Mucosa of descending colon (tissue), 3 donors: ENCODE results near the gene FOXI1. TPM values are rescaled to one million over a fixed set of nuclear protein-coding genes. Genes with fewer than 3 reads are reported as not detected.

Experiments used
- ATAC-seq: fragments of 200-7000 bp; cut with Tn5 transposase; one replicate; pipeline ENCODE4 v1.9.1; 2020; ENCODE audit warnings: mild to moderate bottlenecking, moderate library complexity
- DNase-seq, 3 donors: peaks; one replicate each; pipeline ENCODE4 v3.0.0-alpha.2; 2020
- H3K36me3 ChIP-seq: fragments of 200-600 bp; one replicate; pipeline ENCODE4 v1.8.0; 2021; ENCODE audit warnings: low read depth, mild to moderate bottlenecking
- H3K4me1 ChIP-seq: fragments of 200-600 bp; one replicate; pipeline ENCODE4 v1.8.0; 2021; ENCODE audit warnings: low read depth, mild to moderate bottlenecking
- H3K4me3 ChIP-seq: fragments of 200-600 bp; one replicate; pipeline ENCODE4 v1.8.0; 2021; ENCODE audit warnings: mild to moderate bottlenecking
- H3K9me3 ChIP-seq: fragments of 200-600 bp; one replicate; pipeline ENCODE4 v1.8.0; 2021; ENCODE audit warnings: mild to moderate bottlenecking
- CTCF ChIP-seq: fragments of 200-600 bp; IDR thresholded peaks from one replicate; pipeline ENCODE4 v1.8.0; 2022; ENCODE audit warnings: antibody characterized with exemption, mild to moderate bottlenecking
- intact Hi-C, 2 donors: fragments of 100-400 bp; cut with DNase I in 1 of 2; cut with micrococcal nuclease in 1 of 2; formaldehyde crosslinking; loops; one replicate each; pipeline versions ENCODE4 v1.11.0 to v1.11.1; 2022; cut with DNase I, micrococcal nuclease
- total RNA-seq, 3 donors: library from RNA; stranded (reverse); fragmentation: NEBNext Ultra II Directional in 2 of 3; extraction: Animal tissue kit (Norgen Biotek cat#: 25700) in 2 of 3; gene quantifications; one replicate each; pipeline versions ENCODE4 v1.2.1 to v1.2.4, GENCODE V29; 2021 to 2023
- donor health status: DM: no; HTN: no; CAD: no; lungs with moderate emphysema.
- donor health status: DM: no; HTN: no; CAD: no.
- donor health status: DM: no; HTN: yes; CAD: no.

Gene FOXI1
- total RNA-seq, 3 donors from 2014 or later: 0.80 TPM; not detected in 2

- TF ChIP-seq CTCF: no peak
- DNase-seq (no peak), ATAC-seq (no peak)
- Histone ChIP-seq H3K36me3 (no peaks in the 10 kb centered on the region), H3K4me3 (no peak overlapping the region), H3K4me1 (no peaks in the 10 kb centered on the region), H3K9me3 (no peaks in the 10 kb centered on the region)
- intact Hi-C loops: no loop called here
Observed at GRCh38 chr5:170132269-170132975, 26.7 kb downstream of the FOXI1 start.

- Histone ChIP-seq H3K4me1 (no peaks in the 10 kb centered on the region), H3K36me3 (no peaks in the 10 kb centered on the region), H3K4me3 (no peak overlapping the region), H3K9me3 (no peaks in the 10 kb centered on the region)
- intact Hi-C loops: no loop called here
- DNase-seq: no peak
- TF ChIP-seq CTCF: no peak
- no peak for ATAC-seq
Observed at GRCh38 chr5:170132976-170133448, 27.3 kb downstream of the FOXI1 start.

GRCh38 chr5:170135796-170136490 is 30.2 kb downstream of the FOXI1 start:
- H3K36me3 ChIP-seq: no peaks in the 10 kb centered on the region
- DNase-seq (no peak), ATAC-seq (no peak)
- no peak overlapping the region for H3K4me3 ChIP-seq
- no peaks in the 10 kb centered on the region for H3K4me1 ChIP-seq
- TF ChIP-seq CTCF: no peak
- intact Hi-C loops: no loop called here
- no peaks in the 10 kb centered on the region for H3K9me3 ChIP-seq

- H3K36me3 ChIP-seq: no peaks in the 10 kb centered on the region
- intact Hi-C loops: no loop called here
- no peak overlapping the region for H3K4me3 ChIP-seq
- ATAC-seq: no peak
- DNase-seq: no peak
- no peaks in the 10 kb centered on the region for H3K9me3 ChIP-seq
- H3K4me1 ChIP-seq: no peaks in the 10 kb centered on the region
- TF ChIP-seq CTCF: no peak
Observed at GRCh38 chr5:170136506-170136905, 30.8 kb downstream of the FOXI1 start.

- Histone ChIP-seq H3K4me1 (no peaks in the 10 kb centered on the region), H3K4me3 (no peak overlapping the region), H3K36me3 (no peaks in the 10 kb centered on the region), H3K9me3 (no peaks in the 10 kb centered on the region)
- intact Hi-C loops: no loop called here
- ATAC-seq (no peak), DNase-seq (no peak)
- no peak for TF ChIP-seq CTCF
Observed at GRCh38 chr5:170137694-170138214, 32.1 kb downstream of the FOXI1 start.
